ENCODE data around the gene FBXO11.

GRCh38 chr2:47916412-47916811 lies 10.1 kb upstream of the FBXO11 start:
- no peak for TF ChIP-seq CTCF (optimal IDR thresholded peaks at IDR 0.05 in 1 of 3, IDR thresholded peaks at IDR 0.05 in 1 of 3, conservative IDR thresholded peaks at IDR 0.05 in 1 of 3; ENCODE audit: extremely low read depth in 1 of 3, insufficient read depth in 2 of 3, low read length in 3 of 3)
- TF ChIP-seq EZH2 (IDR thresholded peaks at IDR 0.05; ENCODE audit: low read length): no peak
